ENCODE data around the gene SLC29A4. TPM values are rescaled to one million over a fixed set of nuclear protein-coding genes. Genes with fewer than 3 reads are reported as not detected.
A peak's percentile ranks its signal among the peaks of the same experiment; 100 is the strongest.

Gene SLC29A4, protein sequence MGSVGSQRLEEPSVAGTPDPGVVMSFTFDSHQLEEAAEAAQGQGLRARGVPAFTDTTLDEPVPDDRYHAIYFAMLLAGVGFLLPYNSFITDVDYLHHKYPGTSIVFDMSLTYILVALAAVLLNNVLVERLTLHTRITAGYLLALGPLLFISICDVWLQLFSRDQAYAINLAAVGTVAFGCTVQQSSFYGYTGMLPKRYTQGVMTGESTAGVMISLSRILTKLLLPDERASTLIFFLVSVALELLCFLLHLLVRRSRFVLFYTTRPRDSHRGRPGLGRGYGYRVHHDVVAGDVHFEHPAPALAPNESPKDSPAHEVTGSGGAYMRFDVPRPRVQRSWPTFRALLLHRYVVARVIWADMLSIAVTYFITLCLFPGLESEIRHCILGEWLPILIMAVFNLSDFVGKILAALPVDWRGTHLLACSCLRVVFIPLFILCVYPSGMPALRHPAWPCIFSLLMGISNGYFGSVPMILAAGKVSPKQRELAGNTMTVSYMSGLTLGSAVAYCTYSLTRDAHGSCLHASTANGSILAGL
- total RNA-seq = 1 to 10 TPM in 3 of 4 donors, under 1 TPM in 1; 0.77 to 3.4 (median 2.3) TPM
- 1 to 10 TPM; 1.5 to 3.7 (median 2.6) TPM for polyA plus RNA-seq
- long read RNA-seq, donor 1 = 0 reads
- long read RNA-seq, donor 2, full-length matches to known transcripts = 6 of 11 reads
- long read RNA-seq, donor 2, partial matches to known transcripts = 4 of 11 reads
- long read RNA-seq, donor 2, other reads (novel, unspliced or antisense) = 1 of 11 reads

DNA sequence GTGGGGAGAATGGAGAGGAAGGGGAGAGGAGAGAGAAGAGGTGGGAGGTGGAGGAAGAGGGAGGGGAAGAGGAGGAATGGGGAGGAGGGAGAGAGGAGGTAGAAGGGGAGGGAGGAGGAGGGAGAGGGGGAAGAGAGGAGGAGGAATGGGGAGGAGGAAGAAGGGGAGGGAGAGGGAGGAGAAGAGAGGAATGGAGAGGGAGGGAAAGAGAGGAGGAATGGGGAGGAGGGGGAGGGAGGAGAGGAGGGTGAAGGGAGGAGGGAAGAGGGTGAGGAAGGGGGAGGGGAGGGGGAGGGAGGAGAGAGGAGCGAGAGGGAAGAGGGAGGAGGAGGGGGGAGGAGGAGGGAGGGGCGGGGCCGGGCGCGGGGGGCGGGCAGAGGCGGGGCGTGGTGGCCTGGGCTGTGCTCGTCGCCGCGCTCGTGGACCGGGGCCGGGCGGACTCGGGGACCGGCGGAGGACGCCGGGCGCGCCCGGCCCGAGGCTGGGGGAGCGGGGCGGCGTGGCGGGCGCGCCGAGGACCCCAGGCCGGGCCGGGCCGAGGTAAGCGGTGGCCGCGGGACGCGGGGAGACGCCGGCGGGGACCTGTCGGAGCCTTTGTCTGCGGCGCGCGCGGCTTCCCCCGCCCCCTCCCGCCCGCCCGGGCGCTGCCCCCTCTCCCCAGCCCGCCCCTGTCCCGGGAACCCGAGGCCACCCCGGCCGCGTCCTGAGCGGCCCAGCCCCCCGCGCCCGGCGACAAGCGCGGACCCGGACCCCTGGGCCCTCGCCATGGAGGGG lies at the start of gene SLC29A4:
TSS of gene SLC29A4 (plus strand) at position 401 of the 774 bp plus-strand sequence. CDS start 4,874 bp downstream, outside the sequence.
- H3K4me1 ChIP-seq = no peaks in the 10 kb centered on the region
- DNase-seq = peak; percentile 51 to 67
- TF ChIP-seq, protein P1, sequence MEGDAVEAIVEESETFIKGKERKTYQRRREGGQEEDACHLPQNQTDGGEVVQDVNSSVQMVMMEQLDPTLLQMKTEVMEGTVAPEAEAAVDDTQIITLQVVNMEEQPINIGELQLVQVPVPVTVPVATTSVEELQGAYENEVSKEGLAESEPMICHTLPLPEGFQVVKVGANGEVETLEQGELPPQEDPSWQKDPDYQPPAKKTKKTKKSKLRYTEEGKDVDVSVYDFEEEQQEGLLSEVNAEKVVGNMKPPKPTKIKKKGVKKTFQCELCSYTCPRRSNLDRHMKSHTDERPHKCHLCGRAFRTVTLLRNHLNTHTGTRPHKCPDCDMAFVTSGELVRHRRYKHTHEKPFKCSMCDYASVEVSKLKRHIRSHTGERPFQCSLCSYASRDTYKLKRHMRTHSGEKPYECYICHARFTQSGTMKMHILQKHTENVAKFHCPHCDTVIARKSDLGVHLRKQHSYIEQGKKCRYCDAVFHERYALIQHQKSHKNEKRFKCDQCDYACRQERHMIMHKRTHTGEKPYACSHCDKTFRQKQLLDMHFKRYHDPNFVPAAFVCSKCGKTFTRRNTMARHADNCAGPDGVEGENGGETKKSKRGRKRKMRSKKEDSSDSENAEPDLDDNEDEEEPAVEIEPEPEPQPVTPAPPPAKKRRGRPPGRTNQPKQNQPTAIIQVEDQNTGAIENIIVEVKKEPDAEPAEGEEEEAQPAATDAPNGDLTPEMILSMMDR (IDR thresholded peaks at IDR 0.05) = no peak
- H3K27me3 ChIP-seq (ENCODE audit: insufficient read depth in 3 of 3, low read length in 2 of 3) = peaks cover 0 to 9% (median 4%) of the 10 kb centered on the region in 3 donors
- WGBS, 3 donors = 0 to 1% (median 1%) methylated on average over 5 to 58 of the region's 69 CpGs
- H3K4me3 ChIP-seq = peak within 1 kb of the TSS; percentile 57
- H3K9me3 ChIP-seq = no peaks in the 10 kb centered on the region
- H3K27ac ChIP-seq = no peak within 1 kb of the TSS
- peak; percentile 38 to 65 (median 57) for ATAC-seq
- no peaks in the 10 kb centered on the region for H3K36me3 ChIP-seq (ENCODE audit: insufficient read depth in 1 of 2, low read depth in 1 of 2)
- intact Hi-C loops (cut with DNase I) = no loop called here

DNA sequence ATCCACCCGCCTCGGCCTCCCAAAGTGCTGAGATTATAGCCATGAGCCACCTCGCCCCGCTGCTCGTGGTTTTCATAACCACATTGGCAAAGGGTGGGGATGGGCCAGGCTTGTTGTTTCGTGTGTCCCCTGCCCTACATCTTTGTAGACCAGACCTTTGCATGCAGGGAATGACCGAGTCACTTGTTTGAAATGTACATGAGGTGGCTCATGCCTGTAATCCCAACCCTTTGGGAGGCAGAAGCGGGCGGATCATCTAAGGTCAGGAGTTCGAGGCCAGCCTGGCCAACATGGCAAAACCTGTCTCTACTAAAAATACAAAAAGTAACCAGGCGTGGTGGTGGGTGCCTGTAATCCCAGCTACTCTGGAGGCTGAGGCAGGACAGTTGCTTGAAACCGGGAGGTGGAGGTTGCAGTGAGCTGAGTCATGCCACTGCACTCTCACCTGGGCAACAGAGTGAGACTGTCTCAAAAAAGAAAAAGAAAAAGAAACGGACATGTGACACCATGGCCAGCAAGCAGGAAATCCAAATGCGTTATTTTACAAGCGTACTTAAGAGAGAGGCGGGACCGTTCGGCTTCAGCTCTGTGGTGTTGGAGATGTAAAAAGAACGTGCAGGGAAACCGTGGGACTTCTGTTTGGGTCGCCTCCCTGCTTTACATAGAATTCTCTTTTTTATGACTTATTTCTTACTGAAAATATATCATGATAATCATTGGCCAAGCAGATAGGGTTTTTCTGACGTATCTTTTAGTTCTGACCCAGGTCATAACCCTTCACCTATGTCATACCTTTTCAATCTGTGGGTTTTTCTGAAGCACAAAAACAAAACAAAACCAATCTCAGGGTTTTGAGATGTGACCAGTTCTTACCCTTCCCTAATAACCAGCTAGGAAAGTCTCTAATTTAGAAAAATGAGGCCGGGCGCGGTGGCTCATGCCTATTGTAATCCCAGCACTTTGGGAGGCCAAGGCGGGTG lies 47.6 kb upstream of the SLC29A4 start:
- DNase-seq (peak in 1 of 2 donors; percentile 38), ATAC-seq (no peak)
- TF ChIP-seq, protein P1 (IDR thresholded peaks at IDR 0.05) = no peak
- Histone ChIP-seq H3K27ac (no peak overlapping the region), H3K4me1 (no peaks in the 10 kb centered on the region), H3K27me3 (ENCODE audit: insufficient read depth in 3 of 3, low read length in 2 of 3) (peaks cover 0 to 10% (median 2%) of the 10 kb centered on the region in 3 donors), H3K36me3 (ENCODE audit: insufficient read depth in 1 of 2, low read depth in 1 of 2) (peaks cover 0 to 35% of the 10 kb centered on the region in 2 donors), H3K9me3 (no peaks in the 10 kb centered on the region), H3K4me3 (no peak overlapping the region)
- WGBS, 3 donors = 76 to 79% (median 77%) methylated on average over 26 of the region's 26 CpGs
- intact Hi-C loops (cut with DNase I) = no loop called here

DNA sequence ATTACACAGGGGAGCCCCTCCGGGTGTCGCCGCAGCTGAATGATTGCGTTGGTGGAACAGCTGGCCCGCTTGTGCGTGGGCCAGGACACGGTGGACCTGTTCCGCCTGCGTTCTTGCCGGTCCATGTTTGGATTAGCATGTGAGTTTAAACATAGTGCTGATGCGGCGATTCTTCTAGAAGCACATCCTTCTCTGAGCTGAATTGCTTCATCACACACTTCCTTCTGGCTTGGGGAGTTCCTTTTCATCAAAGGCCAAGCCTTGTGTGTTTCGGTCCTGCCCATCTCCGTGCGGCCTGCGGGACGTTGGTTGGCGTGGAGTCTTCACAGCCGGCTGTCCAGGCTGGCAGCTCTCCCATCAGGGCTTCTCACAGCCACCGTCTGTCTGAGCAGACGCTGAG lies 45.5 kb upstream of the SLC29A4 start:
- TF ChIP-seq, protein P1 (IDR thresholded peaks at IDR 0.05) = no peak
- Histone ChIP-seq H3K36me3 (ENCODE audit: insufficient read depth in 1 of 2, low read depth in 1 of 2) (peaks cover 0 to 14% of the 10 kb centered on the region in 2 donors), H3K27me3 (ENCODE audit: insufficient read depth in 3 of 3, low read length in 2 of 3) (peaks cover 0 to 10% (median 2%) of the 10 kb centered on the region in 3 donors), H3K4me3 (peak overlapping the region; percentile 24), H3K4me1 (peaks cover 5% of the 10 kb centered on the region), H3K27ac (no peak overlapping the region), H3K9me3 (no peaks in the 10 kb centered on the region)
- intact Hi-C loops (cut with DNase I) = no loop called here
- WGBS, 3 donors = 7 to 15% (median 11%) methylated on average over 21 of the region's 21 CpGs
- DNase-seq = peak; percentile 77 to 87
- ATAC-seq = peak; percentile 31 to 50 (median 49)

DNA sequence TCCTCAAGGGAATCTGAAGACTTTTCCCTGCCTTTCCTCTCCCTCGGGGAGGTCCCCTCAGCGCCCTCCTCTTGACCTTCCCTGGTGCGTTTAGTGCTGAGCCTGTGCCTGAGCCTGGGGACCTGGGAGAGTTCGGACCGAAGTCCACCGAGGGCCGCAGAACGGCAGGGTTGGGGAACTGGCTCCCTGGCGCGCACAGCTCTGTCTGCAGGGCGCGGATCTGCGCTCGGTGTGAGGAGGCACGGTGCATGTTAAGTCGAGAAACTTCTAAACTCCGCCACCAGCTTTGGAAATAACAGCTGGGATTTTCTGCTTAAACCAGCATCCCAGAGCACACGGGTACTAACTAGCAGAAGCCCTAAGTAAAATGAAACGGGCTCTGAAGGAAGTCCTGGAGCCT lies 44.2 kb upstream of the SLC29A4 start:
- intact Hi-C loops (cut with DNase I) = no loop called here
- H3K36me3 ChIP-seq (ENCODE audit: insufficient read depth in 1 of 2, low read depth in 1 of 2) = peaks cover 0 to 2% of the 10 kb centered on the region in 2 donors
- no peaks in the 10 kb centered on the region for H3K9me3 ChIP-seq
- TF ChIP-seq, protein P1 (IDR thresholded peaks at IDR 0.05) = no peak
- no peak overlapping the region for H3K27ac ChIP-seq
- peaks cover 0 to 10% (median 2%) of the 10 kb centered on the region in 3 donors for H3K27me3 ChIP-seq (ENCODE audit: insufficient read depth in 3 of 3, low read length in 2 of 3)
- H3K4me1 ChIP-seq = peaks cover 5% of the 10 kb centered on the region
- H3K4me3 ChIP-seq = no peak overlapping the region
- WGBS, 3 donors = 69 to 78% (median 74%) methylated on average over 19 of the region's 19 CpGs
- ATAC-seq (no peak), DNase-seq (no peak)
